Adipocyte (in vitro differentiated cells): ENCODE measurements around the gene ADCY3.
"Not testable (repeated sequence)": the region's sequence is repeated elsewhere in the genome, so short reads cannot be mapped to it uniquely, and the experiment has no call there.

ENCODE experiments used
- DNase-seq: peaks from one replicate; pipeline ENCODE4 v3.0.0-alpha.2; 2015; ENCODE audit warnings: low read depth
- H3K27me3 ChIP-seq: replicated peaks from 2 replicates; pipeline ENCODE4 v1.7.0; 2013; ENCODE audit warnings: mild to moderate bottlenecking, low read length, moderate library complexity; ENCODE audit not compliant: control insufficient read depth, insufficient read depth
- H3K36me3 ChIP-seq: 2 replicates; pipeline ENCODE4 v1.7.0; 2013; ENCODE audit warnings: low read length, mild to moderate bottlenecking, moderate library complexity; ENCODE audit not compliant: control insufficient read depth, insufficient read depth, severe bottlenecking
- H3K4me1 ChIP-seq: 2 replicates; pipeline ENCODE4 v1.7.0; 2013; ENCODE audit warnings: mild to moderate bottlenecking, low read length, moderate library complexity; ENCODE audit not compliant: control insufficient read depth, insufficient read depth
- H3K4me3 ChIP-seq: 2 replicates; pipeline ENCODE4 v1.7.0; 2013; ENCODE audit warnings: mild to moderate bottlenecking, low read length, moderate library complexity
- H3K9ac ChIP-seq: 2 replicates; pipeline ENCODE4 v1.7.0; 2013; ENCODE audit warnings: mild to moderate bottlenecking, low read length, moderate library complexity
- H3K9me3 ChIP-seq: 2 replicates; pipeline ENCODE4 v1.7.0; 2013; ENCODE audit warnings: mild to moderate bottlenecking, low read length, moderate library complexity; ENCODE audit not compliant: control insufficient read depth

Gene ADCY3

GRCh38 chr2:24835411-24835810 is 84.6 kb downstream of the ADCY3 start:
- peaks cover 51% of the 10 kb centered on the region for H3K36me3 ChIP-seq
- not testable (repeated sequence) for H3K9ac ChIP-seq, H3K4me3 ChIP-seq, DNase-seq, H3K9me3 ChIP-seq, H3K4me1 ChIP-seq, H3K27me3 ChIP-seq

DNA sequence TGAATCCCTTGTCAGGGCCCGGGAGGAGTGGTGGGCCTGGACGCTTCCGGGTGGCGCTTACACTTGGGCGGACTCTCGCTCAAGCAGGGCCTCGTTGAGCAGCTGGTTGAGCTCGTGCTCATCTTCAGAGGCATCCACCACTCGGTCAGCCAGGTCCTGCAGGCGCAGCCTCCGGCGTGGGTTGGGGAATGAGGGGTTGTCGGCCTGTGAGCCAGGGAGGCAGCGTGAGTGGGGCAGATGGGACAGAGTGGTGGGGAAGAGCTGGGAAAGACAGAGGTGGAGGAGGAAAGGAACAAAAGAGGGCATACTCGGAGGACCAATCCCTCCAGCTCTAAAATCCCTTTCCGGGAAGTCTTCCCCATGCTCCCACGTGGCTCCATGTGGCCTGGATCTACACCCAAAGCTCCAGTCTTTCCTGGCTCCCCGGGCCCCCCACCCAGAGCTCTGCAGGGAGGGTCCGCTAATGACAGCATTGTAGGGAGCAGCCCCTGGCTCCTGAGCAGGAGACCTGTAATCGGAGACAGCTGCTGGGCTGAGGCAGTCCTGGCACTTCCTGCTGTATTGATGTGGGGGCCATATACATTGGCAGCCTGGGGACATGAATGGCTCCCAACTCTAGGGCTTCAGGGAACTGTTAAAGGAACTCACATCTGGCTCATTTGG is 85.2 kb downstream of the ADCY3 start:
- no peak overlapping the region for H3K9ac ChIP-seq
- H3K9me3 ChIP-seq, result no peaks in the 10 kb centered on the region

DNA sequence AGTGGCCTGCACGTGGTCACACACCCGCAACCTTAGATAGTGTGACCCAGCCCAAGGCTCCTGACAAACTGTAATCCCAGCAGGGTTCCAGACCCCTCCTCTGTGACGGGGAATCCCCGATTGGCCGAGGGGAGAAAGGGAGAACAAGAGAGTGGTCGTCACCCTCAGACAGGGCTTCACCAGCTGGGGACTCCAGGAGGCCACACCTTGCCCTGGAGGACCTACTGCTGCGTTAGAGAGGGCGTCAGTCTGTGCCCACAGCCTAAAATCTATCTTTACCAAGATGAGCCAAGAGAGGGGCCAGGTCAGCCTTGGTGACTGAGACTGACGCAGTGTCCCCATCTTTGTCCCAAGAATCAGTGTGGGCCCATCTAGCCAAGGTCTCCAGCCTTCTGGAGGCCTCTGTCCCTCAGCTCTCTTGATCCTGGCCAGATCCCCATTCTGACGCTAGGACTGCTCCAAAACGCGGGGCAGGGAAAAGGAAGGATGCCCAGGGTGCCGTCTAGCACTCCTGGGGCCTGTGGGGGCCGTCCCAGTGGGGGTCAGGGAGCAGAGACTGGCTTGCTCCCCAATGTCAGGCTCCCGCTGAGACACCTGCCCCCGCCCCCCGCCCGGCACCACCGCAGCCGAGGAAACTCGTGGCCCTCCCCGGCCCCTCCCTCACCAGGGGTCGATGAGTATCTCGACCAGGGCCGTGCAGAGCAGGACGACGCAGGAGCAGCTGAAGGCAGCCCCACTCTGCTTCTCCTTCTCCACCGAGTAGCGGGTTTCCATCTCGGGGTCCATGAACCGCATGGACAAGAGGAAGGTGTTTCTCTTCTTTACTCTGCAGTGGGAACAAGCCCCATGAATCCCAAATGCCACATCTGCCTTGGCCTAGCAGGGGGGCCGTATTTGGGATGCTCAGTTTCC is 86.0 kb downstream of the ADCY3 start:
- H3K9me3 ChIP-seq, result no peaks in the 10 kb centered on the region
- no peaks in the 10 kb centered on the region for H3K27me3 ChIP-seq
- H3K9ac ChIP-seq, result no peak overlapping the region
- no peak overlapping the region for H3K4me3 ChIP-seq
- H3K4me1 ChIP-seq, result no peaks in the 10 kb centered on the region
- DNase-seq, result no peak
- H3K36me3 ChIP-seq, result peaks cover 48% of the 10 kb centered on the region

More for the DNA sequence above, 85.2 kb downstream of the ADCY3 start:
- Histone ChIP-seq H3K27me3 (no peaks in the 10 kb centered on the region), H3K4me3 (no peak overlapping the region), H3K4me1 (no peaks in the 10 kb centered on the region), H3K36me3 (peaks cover 50% of the 10 kb centered on the region)
- no peak for DNase-seq

- H3K4me1 ChIP-seq, result no peaks in the 10 kb centered on the region
- DNase-seq, result no peak
- H3K4me3 ChIP-seq, result no peak overlapping the region
- no peak overlapping the region for H3K9ac ChIP-seq
- peaks cover 48% of the 10 kb centered on the region for H3K36me3 ChIP-seq
- no peaks in the 10 kb centered on the region for H3K27me3 ChIP-seq
- H3K9me3 ChIP-seq, result no peaks in the 10 kb centered on the region
Measured at GRCh38 chr2:24832931-24833701, 86.9 kb downstream of the ADCY3 start.

DNA sequence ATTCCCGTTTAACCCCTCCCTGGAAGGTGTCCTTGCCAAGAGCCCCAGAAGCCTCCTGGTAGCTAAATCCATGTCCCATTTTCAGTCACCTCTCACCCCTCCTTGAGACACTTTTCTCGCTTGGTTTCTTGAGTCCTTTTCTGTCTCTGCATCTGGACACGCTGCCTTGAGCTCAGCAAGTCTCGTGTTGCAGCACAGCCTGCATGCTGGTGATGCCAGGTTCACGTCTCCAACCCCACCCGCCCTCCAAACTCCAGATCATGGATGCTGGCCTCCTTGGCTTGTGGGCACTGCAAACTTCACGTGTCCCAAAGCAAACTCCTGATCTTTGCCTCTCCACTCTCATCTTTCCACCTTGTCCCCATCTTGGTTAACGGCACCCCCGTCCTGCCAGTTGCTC is 87.5 kb downstream of the ADCY3 start:
- peaks cover 3% of the 10 kb centered on the region for H3K4me1 ChIP-seq
- DNase-seq, result no peak
- H3K9me3 ChIP-seq, result no peaks in the 10 kb centered on the region
- H3K9ac ChIP-seq, result no peak overlapping the region
- no peak overlapping the region for H3K4me3 ChIP-seq
- no peaks in the 10 kb centered on the region for H3K27me3 ChIP-seq
- peaks cover 45% of the 10 kb centered on the region for H3K36me3 ChIP-seq

GRCh38 chr2:24832073-24832461 is 88.0 kb downstream of the ADCY3 start:
- Histone ChIP-seq H3K4me3 (no peak overlapping the region), H3K9ac (no peak overlapping the region), H3K36me3 (peaks cover 41% of the 10 kb centered on the region), H3K9me3 (no peaks in the 10 kb centered on the region), H3K4me1 (peaks cover 3% of the 10 kb centered on the region), H3K27me3 (no peaks in the 10 kb centered on the region)
- no peak for DNase-seq

GRCh38 chr2:24831221-24832072 is 88.6 kb downstream of the ADCY3 start:
- Histone ChIP-seq H3K9ac (no peak overlapping the region), H3K27me3 (no peaks in the 10 kb centered on the region), H3K9me3 (no peaks in the 10 kb centered on the region), H3K36me3 (peaks cover 35% of the 10 kb centered on the region), H3K4me1 (peaks cover 3% of the 10 kb centered on the region), H3K4me3 (no peak overlapping the region)
- no peak for DNase-seq

GRCh38 chr2:24830786-24831185 is 89.3 kb downstream of the ADCY3 start:
- no peaks in the 10 kb centered on the region for H3K9me3 ChIP-seq
- H3K4me3 ChIP-seq, result no peak overlapping the region
- no peaks in the 10 kb centered on the region for H3K27me3 ChIP-seq
- DNase-seq, result no peak
- no peak overlapping the region for H3K9ac ChIP-seq
- H3K36me3 ChIP-seq, result peaks cover 28% of the 10 kb centered on the region
- peaks cover 3% of the 10 kb centered on the region for H3K4me1 ChIP-seq

GRCh38 chr2:24830351-24830750 is 89.7 kb downstream of the ADCY3 start:
- Histone ChIP-seq H3K4me3 (no peak overlapping the region), H3K36me3 (peaks cover 28% of the 10 kb centered on the region), H3K9me3 (no peaks in the 10 kb centered on the region), H3K27me3 (no peaks in the 10 kb centered on the region), H3K9ac (no peak overlapping the region), H3K4me1 (peaks cover 3% of the 10 kb centered on the region)
- DNase-seq, result no peak

DNA sequence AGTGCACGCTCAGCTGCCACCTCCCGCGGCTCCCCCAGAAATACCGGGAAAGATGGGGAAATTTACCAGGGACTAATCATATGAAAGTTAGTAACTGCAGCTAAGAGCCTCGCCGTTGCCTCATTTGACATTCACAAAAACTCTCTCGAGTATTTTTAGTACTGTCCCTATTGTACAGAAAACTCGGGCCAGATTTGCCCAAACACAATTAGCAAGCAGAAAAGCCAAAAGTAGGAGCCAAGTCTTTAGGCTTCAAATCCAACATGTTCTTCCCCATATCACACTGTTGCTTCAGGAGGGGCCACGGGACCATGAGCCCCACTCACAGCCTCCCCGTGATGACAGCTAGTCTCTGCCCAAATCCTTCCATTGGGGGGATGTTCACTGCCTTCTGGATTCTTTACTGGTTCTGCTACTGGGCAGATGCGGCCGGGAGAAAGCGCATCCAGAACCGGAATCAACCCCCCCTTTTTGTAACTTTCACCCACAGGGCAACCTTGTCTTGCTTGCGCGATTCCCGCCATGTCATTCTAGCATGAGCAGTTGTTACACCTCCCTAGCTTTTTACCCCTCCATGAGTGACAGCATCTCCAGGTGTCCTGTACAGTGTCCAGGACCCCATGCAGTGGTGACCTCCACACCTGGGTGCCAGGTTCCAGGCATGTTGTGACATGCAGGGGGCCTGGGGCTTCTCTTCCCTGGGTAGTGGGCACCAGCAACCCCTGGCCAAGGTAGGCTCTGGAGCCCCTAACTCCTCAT is 91.6 kb downstream of the ADCY3 start:
- H3K4me1 ChIP-seq, result peaks cover 3% of the 10 kb centered on the region
- H3K36me3 ChIP-seq, result peaks cover 14% of the 10 kb centered on the region
- H3K9me3 ChIP-seq, result no peaks in the 10 kb centered on the region
- DNase-seq, result no peak
- H3K9ac ChIP-seq, result no peak overlapping the region
- no peaks in the 10 kb centered on the region for H3K27me3 ChIP-seq
- no peak overlapping the region for H3K4me3 ChIP-seq
